ENCODE results near the gene BACH1.
"Not testable (repeated sequence)": the region's sequence is repeated elsewhere in the genome, so short reads cannot be mapped to it uniquely, and the experiment has no call there.

BACH1 gene

DNA sequence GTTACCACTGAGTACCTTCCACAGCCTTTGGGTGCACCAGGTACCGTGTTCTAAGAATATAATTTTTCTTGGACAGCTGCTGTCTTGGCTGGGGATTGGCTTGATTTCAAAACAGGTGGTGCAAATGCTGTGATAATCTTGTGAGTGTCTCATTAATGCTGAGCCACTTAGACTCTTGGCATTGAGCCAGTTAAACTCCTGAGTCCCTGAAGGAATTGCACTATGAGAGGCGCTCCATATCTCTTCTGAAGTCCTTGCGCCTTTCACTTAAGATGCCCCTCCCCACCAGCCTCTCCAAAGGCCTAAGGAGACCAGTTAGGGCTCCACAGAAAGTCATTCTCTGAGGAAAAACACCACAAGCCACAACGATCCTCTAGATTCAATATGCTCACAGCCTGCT lies 51.0 kb downstream of the BACH1 start:
- DNase-seq: no peak

DNA sequence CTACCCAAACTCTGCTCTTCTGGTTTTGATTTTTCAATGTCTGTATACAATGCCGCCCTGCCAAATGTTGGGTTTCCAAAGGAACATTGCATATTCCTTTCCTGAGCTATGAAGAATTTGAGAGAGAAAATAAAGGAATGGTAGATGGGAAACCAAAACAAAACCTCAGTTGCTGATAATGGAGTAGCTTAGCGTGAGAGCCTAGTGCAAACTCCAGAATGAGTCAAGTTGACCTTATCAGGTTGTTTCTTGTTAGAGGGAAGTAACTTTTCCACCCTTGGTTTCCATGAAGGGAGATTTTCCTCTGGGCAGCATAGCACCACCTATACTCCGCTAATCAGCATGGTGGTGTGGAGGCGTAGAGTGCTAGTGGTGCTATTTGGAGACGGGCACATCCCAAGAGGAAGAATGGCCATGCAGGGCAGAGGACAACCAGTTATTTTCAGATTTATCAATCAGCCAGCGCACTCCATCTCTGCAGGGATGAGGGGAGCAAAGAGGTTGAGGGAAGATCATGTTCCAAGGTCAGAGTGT lies 51.6 kb downstream of the BACH1 start:
- DNase-seq: no peak

DNA sequence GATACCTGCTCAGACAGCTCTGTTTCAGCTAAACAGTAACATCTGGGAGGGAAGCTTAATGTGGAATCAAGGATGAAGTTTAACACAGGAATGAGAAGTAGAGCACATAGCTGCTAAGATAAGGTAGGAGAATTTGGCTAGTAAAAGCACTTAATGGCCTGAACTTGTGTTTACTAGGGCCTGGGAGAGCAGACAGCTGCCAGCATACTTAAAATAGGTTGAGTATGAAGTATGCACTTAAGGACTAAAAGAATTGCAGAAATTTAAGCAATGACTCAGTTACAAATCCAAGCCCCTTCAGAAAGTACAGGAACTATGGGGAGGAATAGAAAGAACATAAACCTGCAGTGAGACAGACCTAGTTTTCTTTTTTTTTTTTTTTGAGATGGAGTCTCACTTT lies 53.0 kb downstream of the BACH1 start:
- no peak for DNase-seq

DNA sequence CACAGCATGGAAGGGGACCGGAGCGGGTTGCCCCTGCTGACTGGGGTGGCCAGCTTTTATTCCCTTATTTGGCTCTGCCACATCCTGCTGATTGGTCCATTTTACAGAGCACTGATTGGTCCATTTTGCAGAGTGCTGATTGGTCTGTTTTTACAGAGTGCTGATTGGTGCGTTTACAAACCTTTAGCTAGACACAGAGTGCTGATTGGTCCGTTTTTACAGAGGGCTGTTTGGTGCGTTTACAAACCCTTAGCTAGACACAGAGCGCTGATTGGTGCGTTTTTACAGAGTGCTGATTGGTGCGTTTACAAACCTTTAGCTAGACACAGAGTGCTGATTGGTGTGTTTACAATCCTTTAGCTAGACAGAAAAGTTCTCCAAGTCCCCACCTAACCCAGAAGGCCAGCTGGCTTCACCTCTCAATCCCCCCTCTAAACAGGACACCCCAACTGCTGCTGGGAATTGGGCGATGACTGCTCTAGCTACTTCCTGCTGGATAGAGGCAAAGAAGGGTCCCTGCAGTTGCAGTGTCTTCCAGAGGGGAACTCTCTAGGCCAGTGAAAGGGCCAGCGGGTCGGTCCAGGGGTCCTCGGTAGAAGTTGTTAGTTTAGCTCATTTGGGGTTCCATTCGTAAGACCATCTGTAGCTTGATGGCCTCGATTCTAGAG lies 56.5 kb downstream of the BACH1 start:
- DNase-seq: not testable (repeated sequence)

DNA sequence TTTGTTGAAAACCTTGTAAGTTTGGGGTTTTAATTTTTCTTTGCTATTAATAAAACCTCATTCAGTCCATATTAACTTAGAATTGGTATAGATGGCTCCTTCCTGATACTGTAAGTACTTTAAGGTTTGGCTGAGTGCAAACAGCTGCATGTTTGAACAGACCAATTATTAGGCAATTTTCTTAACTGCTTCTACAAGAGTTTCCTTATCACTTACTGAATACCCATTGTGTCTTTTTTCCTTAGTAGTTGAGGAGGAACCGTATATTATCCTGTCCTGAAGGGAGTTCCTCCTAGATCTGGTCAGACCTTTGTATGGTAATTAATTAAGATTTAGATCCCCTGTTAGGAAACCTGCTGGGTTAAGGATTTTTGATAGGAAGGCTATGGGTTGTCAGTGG lies 57.6 kb downstream of the BACH1 start:
- not testable (repeated sequence) for DNase-seq

DNA sequence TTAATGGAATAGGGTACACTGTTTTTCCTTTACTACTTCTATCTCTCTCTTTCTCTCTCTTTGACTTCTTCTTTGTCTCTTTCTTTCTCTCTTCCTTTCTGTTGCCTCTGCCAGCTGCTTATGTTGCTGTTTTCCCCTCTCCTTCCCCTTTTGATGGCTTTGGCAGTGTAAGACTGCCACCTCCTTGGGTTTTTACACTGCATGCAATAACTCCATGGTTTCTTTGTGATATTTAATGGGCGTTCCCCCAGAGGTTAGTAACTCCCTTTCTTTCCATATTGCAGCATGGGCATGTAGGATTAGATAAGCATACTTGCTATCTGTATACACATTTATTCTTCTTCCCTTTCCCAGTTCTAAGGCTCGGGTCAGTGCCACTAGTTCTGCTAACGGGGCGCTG lies 58.1 kb downstream of the BACH1 start:
- DNase-seq: not testable (repeated sequence)

DNA sequence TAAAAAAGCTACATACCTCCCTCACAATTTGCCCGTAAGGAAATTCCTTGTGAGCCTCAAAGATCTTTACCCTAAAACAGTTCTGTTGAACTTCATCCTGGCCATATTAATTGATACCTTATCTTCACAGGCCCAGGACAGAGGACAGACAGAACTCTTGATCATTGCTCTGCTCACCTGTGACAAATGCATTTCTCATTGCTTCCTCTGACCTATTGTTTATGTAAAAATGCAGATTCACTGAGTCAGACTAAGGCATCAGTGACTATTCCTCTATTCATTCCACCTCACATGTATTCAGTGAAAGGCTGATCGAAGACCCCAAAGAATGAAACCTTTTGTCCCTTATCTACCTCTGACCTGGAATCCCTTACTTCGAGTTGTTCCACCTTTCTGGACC lies 61.0 kb downstream of the BACH1 start:
- no peak for DNase-seq

DNA sequence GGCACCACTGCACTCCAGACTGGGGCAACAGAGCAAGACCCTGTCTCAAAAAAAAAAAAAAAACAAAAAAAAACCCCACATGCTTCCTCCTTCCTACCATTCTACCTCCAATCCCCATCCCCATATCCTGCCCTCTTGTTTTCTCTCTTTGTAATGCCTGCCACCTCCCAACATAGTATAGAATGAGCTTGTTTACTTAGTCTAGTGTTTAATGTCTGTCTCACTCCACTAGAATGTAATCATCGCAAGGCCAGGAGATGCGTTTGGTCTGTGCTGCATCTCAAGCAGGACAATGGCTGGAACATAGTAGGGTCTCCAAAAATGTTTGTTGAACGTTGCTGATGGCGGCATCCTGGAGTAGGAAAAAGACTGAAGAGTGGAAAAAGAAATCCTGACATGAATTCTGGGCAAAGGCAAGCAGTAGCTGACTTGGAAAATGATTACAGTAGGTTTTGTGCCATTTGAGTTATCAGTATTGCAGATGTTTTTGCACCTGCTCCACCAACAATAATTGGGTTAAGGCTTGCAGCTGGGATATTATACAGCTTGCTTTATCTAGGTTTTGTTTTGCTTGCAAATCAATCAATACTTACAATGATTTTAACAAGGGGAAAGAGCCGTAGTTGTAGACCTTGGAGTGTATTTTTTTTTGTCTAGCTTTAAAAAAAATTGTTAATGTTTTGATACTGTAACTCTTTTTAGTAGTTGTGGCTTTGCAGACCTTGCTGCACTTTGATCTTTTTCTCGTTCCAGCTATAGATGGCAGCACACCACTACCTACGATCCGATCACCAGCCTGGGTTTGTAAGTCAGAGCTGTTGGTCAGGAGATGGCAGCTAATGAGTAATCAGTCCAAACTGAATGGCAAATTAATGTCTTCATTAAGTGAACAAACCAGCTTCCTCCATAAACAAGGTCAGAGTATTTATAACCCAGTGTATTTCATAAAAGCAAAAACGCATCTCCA lies 62.4 kb downstream of the BACH1 start:
- no peak for DNase-seq

DNA sequence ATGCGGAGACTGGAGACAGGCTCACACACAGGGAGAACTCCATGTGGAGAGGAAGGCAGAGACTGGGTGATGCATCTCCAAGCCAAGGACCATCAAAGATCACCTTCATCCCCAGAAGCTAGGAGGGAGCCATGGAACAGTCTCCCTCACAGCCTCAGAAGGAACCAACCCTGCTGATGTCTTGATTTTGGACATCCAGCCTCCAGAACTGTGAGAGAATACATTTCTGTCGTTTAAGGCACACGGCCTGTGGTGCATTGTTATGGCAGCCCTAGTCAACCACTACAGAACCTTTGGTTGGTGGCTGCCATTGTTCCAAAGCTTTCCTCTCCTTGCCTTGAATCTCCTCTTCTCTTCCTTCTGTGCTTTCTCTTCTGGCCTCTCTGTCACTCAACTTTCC lies 64.0 kb downstream of the BACH1 start:
- DNase-seq: no peak

DNA sequence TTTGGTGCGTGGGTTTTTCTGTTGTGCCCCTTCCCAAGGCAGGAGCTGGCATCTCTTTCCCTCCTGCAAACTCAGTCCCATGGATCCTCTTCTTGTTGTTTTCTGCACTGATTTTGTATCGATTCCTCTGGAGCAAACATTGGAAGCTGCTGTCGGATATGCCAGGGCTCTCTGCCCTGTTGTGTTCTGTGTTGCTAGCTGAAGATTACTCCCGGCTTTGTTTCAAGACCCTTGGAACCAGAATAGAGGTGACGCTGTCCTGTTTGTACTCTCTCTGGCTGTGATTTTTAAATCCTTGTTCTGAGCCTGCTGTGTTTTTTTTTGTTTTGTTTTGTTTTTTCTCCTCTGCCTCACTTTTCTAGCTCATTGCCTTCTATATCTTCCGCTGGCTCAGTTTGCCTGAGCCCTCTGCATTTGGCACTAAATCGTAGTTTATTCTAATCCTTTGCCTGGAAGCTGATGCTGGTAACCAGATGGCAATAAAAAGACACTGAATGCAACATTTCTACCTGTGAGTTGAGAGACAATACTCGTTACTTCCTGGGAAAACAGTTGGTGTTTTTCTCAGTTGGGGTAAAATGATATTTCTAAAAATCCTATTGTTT lies 67.0 kb downstream of the BACH1 start:
- peak; percentile 43 to 77 for DNase-seq

DNA sequence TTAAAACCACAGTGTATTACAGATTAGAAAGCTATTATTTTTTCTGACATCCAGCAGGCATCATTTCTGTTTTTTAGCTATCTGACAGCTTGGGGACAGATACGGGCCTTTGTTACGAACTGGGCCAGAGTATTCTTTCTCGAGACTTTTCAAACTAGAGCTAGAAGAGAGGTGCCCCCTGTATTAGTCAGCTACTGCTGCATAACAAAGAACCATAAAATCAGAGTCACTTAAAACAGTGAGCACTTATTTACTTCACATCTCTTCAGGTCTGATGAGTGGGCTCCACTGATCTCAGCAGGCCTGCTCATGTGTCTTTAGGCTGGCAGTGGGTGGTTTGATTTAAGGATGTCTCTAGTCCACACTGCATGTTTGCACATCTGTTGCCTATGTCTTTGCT lies 67.8 kb downstream of the BACH1 start:
- DNase-seq: no peak

DNA sequence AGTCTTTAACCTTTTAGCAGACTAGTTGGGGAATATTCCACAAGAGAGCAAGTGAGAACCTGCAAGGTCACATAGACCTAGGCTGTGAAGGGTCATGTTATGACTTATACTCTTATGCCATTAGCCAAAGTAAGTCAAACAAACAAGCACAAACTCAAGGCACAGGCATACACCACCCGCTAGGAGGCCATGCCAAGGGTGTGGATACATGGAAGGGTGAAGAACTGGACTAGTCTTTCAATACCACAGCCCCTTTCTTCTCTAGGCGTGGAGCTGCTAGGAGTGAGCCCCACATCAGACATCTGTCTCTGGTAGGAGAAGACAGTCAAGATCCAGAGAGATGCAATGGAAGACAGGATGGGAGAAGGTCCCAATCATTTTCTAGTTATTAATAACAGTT lies 68.6 kb downstream of the BACH1 start:
- DNase-seq: no peak

DNA sequence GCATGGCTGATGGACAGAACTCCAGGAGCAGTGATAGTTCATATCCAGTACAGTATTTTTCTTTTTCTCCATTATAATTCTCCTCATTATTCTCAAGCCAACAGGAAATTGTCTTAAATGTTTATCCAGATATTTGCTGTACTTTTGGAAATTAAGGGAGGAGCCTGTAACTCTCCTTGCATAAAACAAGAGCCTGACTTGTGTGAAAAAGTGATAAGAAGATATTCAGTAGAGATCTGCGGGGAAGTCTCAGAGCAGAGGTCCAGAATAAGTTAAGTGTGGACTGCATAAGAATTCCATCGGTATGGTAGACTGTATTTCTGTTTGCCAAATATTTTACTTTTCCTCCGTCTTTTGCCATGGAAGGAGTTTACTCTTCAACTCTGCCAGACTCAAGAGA lies 70.2 kb downstream of the BACH1 start:
- no peak for DNase-seq

DNA sequence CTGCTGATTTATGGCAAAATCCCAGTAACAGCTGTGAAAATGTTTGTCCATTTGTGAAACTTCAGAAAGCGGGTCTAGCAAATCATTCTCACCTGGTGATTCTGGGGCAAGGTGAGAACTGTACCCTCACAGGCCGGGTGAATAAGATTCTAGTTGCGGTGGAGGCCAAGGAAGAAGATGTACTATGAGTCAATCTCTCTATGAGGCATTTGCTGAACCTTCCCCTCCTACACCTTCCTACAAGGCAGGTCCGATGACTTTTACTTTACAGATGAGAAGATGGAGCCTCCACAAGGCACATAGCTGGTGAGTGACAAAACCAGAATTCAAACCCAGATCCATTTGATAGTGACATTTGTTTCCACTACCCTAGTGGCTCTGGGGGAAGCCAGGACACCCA lies 72.7 kb downstream of the BACH1 start:
- DNase-seq: no peak

DNA sequence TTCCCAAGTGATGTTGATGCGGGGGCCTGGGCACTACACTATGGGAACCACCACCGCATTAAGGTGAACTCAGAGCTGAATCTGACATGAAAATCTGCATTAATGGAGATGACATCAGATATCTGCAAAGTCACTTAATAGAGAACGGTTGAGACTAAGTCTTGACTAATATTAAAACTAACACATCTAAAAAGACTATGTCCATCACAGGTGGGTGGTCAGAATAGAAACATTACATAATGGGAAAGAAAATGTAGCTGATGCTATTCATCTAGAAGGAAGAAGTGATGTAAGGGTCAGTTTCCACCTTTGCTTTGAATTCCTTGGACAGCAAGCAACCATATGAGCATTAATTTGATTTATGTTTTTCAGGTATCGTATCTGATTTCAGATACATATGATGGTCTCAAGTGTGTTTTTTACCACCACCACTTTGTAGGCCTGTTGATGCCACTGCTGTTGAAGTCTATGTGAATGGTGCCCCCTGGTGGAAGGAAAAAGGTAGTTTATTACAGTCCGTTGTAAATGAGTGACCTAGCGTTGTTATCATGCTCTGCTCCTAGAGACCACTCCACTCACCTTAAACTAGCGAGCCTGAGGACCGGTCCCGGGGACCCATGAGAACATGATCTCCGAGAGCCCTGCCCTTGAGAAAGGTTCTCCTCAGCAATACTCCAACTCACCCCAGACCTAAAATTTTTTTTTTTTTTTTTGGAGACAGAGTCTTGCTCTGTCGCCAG lies 73.5 kb downstream of the BACH1 start:
- DNase-seq: peak in 1 of 2 experiments; percentile 39

DNA sequence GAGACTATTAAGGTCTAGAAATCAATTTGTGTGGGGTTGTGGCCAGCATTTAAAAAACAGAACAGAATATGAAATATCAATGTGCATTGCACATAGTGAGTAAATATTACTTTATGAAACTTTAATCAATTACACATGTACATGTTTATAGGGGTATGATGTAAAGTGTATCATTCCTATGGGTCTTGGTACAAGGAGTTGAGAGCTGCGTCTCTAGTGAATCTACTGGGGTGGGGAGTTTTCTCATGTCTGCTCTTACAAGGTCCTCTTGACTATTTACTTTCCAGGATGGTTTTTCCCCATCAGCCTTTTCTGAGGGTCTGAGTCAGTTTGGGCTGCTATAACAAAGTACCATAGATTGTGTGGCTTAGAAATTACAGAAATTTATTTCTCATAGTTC lies 75.8 kb downstream of the BACH1 start:
- DNase-seq: no peak

DNA sequence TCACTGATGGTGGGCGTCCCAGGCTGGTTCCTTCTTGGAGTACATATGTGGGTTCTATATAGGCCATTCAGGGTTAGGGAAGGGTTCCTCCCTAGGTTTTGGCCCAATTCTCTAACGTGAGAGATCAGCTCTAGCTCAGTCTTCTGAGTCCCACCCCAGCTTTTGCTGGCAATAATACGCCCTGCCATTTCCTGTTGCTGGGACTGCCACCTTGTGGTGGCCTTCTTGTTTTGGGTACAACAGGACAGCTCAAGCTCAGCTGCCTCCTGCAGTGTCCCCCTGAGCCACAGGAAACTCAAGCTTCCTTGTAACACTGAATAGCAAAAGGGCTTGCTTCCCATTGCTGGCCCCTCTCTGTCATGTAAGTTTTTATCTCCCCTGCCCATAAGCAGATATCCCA lies 77.8 kb downstream of the BACH1 start:
- DNase-seq: no peak

DNA sequence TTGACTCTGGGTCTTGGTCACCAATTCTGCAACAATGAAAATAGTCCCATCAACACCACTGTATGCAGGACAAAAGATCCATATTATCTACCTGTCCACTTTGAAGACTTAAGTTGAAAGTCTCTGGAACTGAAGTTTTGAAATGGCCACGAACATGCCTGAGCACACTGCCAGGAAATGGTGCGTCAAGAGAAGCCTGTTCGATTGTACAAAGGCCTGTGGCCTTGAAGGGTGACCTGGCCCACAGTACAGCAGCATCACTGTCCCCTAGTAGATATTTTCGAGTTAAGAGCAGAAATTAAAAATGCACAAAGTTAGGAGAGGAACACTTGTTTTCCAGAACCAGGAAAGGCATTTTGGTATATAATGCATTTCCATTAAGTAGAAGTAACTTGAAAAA lies 78.5 kb downstream of the BACH1 start:
- no peak for DNase-seq

DNA sequence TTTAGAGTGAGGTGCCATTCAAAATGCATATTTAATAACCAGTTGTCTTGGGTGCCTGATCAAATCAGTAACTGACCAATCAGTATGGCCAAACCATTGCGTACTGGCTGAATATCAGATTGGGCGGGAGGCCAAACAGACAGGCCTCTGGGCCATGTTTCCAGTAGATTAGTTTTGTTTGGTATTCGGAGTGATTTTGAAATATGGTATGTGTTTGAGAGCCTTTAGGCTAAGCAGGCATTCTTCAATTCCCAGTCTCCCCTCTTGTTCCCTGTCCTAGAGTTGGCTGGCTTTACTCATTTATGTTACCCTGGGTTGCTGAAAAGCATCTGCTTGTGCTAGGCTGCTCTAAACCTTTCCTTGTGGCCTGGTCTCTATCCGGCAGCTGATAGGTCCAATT lies 80.1 kb downstream of the BACH1 start:
- no peak for DNase-seq

DNA sequence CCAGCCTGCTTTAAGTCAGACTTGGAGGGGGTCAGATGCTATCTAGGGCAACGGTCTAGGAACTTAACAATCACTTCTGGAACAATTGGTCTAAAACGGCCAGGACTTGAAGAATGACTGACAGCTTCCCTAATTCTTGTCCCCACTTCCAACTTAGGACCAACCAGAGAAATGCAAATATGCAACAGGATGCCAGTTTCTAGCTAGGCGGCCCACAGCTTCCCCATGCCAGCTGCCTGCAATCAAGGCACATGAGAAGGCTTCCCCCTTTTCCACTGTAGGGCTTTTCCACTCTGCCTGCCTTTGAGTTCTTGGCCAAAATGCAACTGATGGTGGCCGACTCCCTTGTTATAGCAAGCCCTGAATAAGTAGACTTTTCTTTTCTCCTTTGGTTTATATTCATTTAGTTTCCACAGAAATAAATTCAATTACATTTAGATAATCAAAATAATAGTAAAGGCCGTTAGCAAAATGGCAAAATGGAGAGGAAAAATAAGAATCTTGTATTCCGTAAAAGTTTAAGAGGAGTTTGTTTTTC lies 80.9 kb downstream of the BACH1 start:
- no peak for DNase-seq

DNA sequence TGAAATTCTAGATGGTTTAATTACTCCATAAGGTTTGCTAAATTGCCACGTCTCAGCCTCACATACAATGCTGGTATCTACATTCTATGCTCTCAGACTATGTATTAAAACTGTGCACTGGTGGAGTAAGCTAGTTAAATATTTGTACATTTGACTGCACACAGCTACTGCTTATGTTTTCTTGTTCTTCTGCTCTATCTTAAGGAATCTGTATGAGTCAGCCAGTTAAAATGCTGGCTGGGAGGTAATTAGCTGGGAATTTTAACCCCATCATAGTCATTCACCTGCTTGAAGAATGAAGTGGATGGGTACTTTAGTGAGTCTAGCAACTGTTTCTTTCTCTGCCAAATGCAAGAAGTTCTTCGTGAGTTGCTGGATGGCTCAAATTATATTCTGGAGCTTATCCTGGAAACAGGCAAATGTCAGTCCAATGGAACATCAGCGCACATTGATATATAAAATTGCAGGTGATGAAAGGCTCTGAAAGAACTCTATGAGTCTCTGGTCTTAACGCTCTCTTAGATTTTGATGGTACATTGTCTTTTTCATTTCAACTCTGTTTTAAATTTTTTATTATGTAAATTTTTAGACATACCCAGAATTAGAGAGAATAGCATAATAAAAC lies 83.4 kb downstream of the BACH1 start:
- no peak for DNase-seq

Data from cerebellar nuclear complex (tissue), 1 donor.